ENCODE results near the gene CALD1. TPM values are rescaled to one million over a fixed set of nuclear protein-coding genes. Genes with fewer than 3 reads are reported as not detected.

CALD1 gene
- total RNA-seq, 1 donor from 2014 or later = 228 TPM

DNA sequence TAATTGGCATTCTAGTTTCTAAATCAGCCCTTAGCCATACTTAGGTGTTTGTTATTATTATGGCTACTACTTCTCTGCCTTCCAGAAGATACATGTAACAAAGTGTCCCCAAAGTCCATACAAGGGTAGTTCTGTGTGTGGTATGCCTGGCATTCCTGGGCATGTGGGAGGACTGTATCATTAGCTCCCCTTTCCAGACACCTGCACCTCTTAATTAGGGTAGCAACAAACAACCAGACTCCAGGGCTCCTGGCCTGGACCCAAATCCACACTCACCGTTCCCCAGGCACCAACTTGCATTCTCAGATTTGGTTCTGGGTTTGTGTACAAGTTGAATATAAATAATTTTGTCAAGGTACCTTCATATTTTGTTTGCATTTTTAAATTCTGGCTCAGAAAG is 15.5 kb upstream of the CALD1 start:
- DNase-seq = no peak

DNA sequence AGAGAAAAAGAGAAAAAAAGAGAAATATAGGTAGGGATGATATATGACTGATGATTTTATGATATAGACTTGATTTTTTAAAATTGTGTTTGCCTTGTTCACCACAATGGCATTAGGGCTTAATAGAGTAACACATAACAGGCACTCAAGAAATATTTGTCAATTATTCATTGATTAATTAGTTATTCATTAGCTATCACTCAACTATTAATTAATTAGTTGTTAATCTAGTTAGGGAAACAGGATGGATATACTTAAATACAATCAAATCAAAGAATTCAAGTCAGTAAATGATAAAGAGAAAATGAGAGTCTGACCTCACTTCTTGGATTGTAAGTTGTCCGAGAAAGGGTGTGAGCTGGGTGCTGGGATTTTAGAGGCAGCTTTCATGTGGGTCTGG is 15.1 kb upstream of the CALD1 start:
- no peak for DNase-seq

DNA sequence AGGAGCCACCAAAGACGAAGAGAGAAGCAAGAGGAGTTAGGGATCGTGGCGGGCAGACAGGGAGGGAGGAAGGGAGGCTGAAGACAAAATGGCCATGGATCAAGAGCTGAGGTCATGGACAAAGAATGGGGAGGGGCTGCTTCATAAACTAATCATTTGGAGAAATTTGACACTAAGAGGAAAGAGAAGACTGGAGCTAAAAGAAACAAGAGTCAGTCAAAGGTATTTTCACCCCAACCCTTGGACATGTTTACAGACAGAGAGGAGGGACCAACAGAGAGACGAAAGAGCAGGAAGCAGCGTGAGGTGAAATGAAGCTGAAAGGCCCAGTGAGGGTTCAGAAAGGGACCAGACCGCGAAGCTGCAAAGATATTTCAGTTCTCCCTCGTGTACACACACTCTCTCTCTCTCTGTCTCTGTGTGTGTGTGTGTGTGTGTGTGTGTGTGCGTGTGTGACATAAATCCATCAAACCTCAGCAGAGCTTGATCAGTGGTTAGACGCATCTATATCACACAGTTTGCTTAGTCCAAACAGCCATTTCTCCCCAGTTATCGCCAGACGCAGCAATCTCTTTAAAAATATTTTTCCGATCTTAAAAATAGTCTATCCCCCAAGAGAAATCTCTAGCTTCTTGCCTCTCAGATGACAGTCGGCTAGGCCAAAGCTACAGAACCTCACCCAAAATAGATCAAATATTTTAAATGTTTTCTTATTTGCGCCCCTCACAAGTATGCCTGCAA is 12.5 kb upstream of the CALD1 start:
- DNase-seq = no peak

DNA sequence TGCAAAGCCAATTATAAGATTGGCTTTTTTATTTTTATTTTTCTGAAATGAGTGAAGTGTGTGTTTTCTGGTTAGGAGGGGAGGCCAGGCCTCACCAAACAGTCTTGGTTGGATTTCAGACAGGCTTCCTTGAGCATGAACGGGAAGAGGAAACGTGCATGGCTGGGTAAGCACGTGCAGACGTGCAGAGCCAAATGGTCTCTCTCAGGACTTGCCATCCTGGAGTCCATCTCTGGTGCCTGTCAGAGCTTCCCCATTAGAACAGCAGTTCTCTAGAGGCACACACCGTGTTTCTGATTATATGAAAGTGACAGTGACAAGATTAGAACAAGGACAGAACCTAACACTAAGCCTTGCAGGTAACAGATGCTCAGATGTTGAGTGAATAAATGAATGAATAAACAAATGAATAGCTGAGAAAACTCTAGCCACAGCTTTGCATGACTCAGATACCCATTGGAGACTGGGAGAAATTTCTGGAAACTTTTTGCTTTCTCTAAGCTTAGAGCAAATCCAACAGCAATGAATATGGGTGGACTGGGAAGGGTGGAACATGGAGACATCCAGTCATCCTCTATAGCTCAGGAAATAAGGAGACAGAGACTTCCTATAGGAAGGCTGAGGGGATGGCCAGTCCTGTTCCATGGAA is 11.8 kb upstream of the CALD1 start:
- DNase-seq = no peak

DNA sequence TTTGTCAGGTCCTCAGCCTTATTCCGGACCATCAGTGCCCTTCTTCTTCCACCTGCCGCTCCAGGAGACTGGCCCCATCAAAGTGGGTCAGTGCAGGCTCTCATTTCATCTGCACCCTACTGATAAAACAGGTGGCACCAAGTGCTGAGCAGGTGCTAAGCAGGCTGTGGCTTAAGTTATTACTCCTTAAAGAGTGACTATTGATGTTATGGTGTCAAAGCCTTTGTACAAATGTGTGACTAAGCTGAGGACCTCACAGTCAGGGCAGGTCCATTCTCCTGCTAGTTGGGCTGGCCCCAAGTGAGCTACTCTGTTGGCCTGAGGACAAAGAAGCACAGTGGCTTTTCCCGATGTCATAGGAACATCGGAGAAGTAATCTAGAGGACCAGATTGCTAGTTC is 11.2 kb upstream of the CALD1 start:
- DNase-seq = no peak

DNA sequence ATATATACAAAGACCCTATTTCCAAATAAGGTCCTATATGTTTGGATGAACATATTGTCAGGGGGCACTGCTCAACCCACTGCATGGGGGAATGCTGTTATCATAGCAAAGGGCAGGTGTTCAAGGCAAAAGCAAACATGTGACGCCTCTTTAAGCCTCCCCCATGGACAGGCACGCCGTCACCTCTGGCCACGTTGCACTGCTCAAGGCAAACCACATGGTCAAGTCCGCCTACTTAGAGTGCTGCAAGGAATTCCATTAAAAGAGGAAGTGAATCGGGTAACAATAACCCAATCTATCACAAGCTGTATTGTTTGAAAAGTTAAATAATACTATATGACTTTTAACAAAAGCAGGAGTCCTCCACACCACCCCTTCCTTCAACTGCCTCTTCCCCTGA is 8.8 kb upstream of the CALD1 start:
- DNase-seq = no peak

DNA sequence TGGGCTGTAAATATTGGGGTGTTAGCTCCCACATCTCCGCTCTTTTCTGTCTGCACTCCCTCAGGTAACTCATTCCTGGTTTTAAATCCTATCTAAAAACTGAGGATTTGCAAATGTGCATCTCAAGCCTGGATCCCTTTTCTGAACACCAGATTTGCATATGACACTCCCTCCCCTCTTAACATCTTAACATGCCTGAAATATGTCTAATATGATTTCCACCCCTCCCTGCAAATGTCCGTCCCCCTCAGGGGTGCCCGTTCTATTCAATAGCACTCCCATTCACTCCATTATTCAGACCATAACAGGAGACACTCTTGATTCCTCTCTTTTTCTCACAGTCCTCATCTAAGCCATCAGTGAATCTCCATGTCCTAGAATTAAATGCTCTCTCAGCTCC is 8.3 kb upstream of the CALD1 start:
- no peak for DNase-seq

DNA sequence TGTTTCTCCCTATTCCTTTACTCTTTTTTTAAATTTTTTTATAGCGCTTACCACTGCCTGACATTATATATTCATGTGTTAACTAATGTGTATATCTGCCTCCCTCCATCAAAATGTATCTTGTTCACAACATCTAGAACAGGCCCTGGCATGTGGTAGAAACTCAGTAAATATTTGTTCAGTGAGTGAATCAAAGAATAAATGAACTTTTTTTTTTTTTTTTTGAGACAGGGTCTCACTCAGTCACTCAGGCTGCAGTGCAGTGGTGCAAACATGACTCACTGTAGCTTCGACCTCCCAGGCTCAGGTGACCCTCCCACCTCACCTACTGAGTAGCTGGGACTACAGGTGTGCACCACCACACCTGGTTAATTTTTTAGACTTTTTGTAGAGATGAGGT is 7.5 kb upstream of the CALD1 start:
- DNase-seq = no peak

DNA sequence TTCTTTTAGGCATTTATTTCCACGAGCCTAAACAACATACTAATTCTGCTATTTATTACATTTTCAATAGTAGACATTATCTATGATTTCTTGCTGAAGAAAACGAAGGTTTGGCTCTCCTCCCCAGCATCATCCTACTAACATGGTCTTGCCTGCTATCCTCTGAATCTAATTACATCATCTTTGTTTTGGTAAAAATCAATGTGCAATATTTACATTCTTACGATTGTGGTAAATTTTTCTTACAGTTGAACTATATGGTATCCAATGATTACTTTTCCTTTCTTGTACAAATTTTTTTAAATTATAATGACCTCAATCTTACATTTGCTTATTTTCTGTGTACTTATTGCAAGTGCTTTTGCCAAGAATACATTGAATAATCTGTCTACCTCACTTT is 7.0 kb upstream of the CALD1 start:
- DNase-seq = no peak

DNA sequence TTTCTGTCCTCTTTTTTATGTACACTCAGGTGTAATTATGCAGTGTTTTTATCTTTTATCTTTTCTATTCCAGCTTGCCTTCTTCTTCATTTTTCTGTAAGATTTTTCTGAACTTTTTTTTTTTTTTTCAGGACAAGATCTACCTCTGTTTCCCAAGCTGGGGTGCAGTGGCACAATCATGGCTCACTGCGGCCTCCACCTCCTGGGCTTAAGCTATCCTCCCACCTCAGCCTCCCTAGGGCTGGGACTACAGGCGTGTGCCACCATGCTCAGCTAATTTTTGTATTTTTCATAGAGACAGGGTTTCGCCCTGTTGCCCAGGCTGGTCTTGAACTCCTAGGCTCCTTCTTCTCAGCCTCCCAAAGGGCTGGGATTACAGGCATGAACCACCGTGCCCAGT is 6.3 kb upstream of the CALD1 start:
- DNase-seq = no peak

DNA sequence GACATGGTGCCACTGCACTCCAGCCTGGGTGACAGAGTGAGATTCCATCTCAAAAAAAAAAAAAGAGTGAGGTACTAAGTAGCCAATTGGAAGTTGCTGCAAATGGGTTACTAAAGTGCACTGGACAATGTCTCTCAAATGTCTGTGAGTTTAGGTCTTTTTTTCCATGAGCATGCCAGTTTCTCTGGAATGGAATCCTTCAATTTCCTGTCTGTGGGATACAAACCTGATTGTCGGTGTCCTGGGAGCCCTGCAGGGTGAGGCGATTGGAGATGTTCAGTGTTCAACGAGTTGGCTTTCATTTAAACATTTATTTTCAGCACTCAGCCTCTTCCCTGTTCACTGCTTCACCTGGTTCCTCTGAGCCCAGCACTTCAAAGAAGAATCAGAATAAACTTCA is 5.3 kb upstream of the CALD1 start:
- peak; percentile 7 for DNase-seq

DNA sequence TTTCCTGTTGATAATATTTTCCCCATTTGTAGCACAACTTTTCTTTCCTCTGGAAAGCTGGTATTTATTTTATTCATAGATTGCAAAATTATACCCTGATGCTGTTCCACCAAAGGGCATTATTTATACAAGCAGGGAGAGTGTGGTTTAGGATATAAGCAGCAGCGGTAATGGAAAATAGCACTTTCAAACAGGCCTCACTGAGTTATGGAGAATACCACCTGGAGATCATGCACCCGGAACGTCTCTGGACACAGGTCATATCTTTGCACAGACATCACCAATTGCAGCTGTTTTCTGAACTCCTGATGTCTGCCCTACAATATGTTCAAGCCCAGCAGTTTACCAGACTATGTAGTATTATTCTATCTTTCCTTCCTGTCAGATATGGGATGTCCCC is 2.0 kb upstream of the CALD1 start:
- peak; percentile 42 for DNase-seq

DNA sequence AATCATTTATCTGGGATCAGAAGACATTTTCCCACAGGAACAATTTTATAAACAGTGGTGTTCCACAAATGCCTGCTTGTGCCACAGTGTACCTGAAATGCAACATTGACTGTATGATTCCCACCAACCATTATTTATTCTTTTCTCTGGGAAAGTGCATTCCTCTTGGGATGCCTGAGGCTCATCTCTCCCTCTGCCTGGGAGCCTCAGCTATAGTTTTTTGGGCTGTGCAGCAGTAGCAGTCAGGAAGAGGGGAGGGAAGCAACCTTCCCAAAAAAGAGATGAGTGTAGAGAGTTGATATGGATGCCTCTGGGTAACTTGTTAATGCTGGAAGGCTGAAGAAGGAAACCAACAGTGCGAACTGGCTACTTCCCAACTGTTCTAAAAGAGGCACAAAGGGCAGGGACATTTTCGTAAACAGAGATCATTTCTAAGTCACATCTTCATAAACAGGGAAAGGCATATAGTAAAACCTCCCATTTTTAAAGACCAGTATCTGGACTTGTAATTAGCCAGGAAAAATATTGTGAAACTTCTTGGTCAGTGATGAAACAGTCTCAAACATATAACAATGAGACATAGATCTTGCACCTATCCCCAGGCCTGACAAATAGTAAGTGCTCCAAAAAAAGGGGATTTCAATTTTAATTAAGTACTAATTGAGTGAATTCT is 1.4 kb upstream of the CALD1 start:
- DNase-seq = no peak

DNA sequence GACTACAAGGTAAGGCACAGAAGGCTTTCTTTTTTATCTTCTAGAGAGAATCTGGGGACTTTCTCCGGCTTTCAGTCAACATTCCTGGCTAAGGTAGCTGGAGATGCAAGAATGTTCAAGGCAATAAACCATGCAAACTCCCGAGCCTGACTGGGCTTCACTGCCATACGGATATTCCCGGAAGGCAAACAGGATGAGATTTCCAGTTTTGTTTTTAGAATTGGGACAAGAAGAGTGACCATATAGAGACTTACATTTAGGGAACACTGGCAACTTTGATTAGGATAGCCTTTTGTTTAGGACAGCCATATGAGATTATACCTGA is 269 bp downstream of the CALD1 start:
- no peak for DNase-seq

DNA sequence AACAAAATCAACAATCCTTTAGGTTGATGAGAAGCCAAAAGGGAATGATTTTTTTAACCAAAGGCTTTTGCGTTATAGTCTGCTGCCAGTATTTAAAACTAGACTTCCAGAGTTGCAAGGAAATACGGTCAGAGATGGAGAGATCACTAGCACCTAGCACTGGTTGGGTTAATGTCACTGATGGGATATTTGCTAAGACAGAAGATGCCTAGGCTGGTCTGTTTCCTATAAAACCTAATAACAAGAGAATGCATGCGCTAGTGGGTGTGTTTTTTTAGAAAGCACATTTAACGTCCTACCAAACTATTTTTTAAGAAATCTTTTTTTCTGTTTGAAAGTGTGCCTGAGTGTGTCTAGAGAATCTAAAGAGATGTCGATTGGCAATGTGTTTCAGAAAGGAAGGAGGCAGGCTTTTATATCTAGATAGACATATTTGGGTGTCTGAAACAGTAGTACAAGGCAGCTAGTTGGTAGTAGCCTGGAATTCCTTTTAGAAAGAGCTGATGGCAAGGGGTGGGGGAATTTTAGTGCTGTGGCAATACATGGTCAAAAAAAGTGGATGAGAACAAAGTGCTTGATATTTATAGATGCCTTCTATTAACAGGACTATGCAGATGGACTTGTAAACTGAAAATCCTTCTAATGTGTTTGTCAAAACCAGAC is 863 bp downstream of the CALD1 start:
- DNase-seq = no peak

DNA sequence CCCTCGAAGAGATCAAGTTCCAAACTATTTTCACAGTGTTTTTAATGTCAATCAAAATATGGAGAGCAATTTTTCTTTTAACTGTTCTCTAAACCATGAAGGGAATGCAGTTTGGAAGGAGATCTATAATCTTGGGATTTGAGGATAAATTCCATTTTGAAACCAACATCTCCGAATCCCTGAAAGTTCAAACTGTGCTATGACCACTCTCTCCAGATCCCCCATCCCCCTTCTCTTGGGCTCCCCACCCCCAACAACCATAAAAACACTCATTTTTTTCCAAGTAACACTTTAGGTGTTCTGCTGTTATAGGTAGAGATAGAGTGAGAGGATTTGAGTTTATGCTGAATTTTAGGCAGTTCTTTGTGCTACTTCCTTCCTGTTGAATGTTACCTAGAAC is 1.7 kb downstream of the CALD1 start:
- no peak for DNase-seq

DNA sequence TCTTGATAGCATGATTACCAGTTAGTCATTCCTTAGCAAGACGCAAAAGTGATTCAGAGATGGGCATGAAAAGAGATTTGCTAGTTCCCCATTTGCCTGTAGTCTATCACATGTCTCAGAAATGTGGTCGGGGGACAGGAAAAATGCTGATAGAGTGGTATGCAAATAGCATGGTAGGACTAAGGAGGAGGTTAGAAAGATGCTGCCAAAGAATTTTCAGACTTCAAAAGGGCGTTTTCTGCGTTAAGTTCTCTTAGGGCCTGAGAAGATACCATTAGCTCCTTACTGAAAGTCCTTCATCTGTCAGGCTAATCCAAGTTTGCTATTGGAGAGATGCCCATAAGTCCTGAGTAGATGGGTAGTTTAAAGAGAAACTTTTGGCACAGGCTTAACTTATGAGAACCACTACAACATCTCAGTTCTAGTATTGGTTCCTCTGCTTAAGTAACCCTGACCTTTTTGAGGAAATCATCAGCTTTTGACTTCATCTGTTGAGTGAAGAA is 2.7 kb downstream of the CALD1 start:
- no peak for DNase-seq

DNA sequence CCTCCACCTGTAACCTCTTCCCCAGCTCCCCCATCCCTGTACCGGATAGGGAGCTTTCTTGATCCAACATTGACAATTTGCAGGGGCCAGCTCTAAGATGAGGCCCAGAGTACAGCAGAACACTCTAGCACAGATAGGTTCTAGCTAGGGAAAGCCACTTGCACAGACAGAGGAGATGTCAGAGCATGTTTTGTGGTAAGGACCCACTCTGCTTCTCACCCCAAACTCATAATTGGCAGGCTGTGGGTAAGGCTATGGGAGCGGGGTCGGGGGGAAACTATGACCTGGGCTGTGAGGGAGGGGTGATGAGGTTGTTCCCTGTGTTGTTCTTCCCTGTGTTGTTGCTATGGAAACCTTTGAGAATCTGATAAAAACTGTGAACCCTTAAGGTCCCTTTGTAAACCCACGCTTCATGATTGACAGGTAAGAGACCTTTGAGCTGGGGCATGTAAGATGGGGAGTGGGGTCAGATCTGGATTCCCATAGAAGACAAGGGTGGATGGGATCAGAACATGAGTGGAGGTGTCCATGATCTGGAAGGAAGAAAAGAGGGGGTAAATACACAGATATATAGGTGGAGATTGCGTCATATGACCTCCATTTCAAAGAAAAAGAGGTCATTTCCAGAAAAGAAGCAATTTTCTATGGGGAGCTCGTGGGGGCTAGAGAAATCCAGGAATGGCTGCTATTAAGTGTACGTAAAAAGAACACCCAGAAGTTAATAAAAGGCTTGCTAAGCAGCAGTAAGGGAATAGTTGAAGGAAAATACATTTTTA is 4.0 kb downstream of the CALD1 start:
- no peak for DNase-seq

DNA sequence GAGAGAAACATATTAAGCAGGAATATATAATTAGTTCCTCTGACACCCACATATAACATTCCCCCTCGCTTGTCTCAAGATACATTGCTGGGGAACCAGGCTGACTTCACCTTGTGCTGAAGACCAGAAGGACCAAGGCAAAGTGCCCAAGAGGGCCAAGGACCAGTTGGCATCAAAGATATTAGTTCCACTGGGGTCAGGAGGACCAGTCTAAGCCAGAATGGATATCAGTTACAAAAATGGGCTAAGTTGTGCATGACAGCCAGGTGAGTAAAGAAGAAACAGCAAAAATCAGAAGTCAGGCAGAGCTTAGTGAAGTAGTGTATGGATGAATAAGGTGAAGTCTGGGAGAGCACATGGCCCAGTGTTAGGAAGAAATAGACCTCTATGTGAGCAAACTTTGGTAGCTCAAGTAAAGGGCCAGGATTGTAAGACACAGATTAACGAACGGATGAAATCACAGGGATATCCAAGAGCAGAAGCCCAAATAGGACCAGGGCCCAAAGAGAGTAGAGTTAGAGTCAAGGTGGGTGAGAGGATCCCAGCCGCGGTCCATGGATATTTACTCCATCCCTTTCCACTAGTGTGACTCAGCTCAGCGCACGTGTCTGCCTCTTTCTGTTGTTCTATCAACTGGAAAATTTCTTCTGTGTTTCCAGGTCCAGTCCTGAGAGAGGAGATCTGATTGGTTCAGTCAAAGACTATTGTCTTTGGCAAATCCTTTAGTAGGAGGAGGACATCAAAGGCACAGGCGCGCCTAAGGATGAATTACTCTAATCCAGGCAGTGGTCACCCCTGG is 5.0 kb downstream of the CALD1 start:
- DNase-seq = peak; percentile 67

DNA sequence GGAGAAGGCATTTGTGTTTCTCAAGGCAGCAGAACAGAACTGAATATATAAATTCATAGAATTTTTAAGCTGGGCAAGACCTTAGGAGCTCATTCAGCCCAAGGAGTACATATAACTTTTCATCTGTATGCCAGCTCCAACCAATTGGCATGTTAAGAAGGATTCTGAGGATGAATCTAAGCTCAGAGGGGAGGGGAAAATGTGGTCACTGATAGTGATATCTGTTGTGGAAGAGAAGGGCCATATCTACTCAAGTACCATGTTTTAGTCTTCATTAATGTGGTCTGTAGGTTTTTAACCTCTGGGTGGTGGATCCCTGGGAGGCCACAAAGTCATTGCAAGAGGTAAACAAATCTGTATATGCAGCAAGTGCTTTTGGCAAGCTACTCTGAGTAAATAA is 6.4 kb downstream of the CALD1 start:
- no peak for DNase-seq

DNA sequence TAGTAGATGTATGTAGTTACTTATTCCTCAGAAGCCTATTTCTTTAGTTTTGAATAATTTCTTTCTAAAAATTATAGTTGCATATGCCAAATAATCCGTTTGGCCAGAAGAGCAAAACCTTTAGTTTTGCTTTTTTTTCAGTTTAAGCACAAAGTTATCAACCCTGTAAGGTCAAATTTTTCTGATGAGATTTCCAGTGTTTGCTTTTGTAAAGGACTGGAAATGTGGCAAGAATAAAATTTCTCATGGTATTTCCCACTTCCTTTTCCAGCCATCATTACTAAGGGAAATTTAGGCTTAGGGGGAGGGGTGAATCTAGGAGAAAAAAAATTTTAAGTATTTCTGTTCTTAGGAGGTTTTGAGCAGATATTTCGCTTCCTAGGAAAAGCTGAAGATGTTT is 7.6 kb downstream of the CALD1 start:
- DNase-seq = no peak

DNA sequence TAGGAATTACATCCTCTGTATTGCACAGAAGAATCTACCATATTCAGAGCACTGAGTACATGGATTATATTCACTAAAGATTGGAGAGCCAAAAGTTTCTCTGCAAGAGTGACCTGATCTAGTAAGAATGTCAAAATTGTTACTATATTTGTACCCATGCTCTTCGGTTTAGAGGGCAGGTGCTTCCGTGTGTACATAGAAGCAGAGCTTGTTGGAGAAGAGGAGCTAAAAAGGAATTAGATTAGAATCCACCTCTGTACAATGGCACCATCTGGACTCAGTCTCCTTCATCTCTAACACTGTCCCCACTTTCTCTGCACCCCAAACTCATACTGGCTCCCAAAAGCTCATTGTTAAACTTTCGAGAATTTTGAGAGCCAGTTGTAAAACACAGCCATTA is 8.3 kb downstream of the CALD1 start:
- DNase-seq = no peak
